Activated CD4-positive, alpha-beta T cell treated with anti-CD3 and anti-CD28 coated beads, Interleukin-2, amount 50 U/mL, for 1 hour (primary cell): ENCODE results near the gene POLE.

ENCODE experiments used
- DNase-seq: peaks from one replicate; pipeline ENCODE4 v3.0.0-alpha.2; 2020

Gene POLE

DNA sequence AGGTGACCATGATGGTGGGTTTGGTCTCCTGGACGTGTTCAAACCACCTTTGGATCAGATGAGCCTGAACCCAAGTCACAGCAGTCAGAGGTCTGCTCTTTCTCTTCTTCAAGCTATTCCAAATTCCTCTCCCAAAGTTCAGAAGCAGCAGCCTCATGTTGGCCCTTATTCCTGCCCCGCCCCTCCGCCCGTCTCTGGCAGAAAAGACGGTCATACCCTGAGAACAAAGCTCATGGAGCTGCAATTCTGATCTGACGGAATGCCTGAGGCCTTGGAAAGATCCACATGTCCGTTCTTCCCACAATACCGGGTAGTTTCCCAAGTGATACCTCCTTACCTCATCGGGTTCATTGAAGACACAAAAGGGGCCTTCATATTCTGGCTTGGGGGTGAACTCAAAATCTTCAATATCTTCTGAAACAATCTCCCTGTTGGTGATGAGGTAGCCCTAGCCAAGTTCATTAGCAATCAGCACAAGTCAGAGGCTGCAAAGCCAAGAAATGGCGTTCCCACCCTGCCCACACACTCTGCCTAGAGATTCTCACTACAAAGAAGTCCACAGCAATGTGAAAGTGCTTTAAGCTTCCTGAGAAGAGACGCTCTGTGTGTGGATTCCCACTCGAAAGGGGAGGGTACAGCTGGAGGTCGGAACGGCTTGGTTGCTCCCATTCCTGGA is 11.2 kb downstream of the POLE start:
- DNase-seq: no peak

DNA sequence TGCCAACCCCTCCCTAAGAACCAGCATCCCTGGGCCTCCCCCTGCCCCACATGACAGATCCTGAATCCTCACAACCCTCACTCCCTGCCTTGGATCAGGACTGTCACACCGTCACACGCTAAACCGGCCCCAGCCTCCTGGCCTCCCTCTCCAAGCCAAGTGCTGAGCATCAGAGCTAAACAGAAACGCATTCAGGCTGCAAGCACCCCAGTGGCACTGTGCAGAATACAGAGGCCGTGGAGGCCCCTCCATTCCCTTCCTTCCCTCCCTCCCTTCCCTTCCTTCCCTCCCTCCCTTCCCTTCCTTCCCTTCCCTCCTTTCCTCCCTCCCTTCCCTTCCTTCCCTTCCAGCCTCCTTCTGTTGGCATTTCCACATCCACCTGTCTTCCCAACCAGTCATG is 12.6 kb downstream of the POLE start:
- DNase-seq: no peak

DNA sequence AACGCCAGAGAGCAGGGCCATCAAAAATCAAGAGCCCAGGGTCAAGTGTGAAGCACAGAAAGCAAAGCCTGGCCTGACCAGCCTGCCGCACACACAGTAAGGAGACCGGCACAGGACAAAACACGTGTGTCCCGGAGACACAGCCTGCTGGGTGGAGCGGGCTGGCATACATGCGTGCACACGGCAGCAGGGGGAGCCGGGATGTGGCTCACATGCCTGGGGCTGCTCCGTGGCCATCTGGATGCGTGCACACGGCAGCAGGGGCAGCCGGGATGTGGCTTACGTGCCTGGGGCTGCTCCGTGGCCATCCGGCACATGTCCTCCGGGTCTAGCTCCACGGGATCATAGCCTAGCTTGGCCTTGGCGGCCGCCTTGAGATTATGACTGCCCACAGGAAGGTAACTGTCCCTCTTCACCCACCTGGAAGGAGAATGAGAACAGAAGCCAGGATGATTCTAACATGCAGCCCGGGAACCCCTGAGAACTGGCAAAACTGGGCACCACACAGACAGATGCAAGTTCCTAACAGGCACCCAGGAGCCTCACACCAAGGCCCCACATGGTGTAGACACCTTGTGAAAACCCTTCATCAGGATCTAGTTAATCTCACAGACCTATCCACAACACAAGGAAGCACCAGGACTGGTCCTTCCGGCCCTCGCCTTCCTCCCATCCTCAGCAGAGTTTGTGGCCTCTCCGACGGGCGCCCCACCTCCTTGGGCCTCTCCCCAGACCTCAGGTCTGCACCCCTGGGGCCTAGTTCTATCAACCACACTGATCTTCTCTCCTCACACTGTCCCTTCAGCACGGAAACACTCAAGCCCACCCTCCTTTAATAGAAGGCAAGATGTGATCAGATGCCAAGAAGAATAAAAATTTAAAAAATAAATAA is 13.6 kb downstream of the POLE start:
- no peak for DNase-seq

DNA sequence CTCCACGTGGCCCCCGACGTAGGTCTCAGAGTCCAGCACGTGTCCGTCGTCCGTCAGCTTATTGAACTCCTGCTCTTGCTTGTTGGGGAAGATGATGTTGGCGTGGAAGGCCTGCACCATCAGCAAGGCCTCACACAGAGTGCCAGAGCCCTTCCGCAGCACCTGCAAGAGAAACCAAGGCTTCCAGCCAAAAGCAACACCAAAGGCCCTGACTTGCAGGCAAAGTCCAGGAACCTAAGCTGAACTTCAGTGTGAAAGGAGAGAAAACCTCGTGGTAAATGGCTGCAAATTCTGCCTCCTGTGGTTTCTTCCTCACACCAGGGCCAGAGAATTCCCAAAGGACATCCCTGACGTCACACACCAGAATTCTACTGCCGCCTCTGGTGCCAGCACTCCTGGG is 14.5 kb downstream of the POLE start:
- DNase-seq: no peak

DNA sequence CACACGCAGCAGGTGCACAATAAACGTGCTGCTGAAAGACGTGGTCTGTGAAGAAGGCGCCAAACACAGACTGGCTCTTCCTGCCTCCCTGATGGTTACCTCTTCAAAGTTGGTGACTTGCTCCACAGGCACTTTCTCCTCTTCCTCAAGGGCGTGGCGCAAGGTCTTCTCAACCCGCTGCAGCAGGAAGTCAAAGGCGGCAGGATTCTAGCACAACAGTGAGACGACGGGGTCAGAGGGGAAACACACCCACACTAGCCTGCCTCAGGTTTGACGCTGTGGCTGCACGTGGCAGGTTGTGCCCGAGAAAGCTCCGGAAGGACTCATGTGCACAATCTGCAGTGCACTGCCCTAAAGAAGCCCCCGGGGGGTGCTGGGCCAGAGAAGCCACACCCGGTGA is 15.0 kb downstream of the POLE start:
- no peak for DNase-seq

DNA sequence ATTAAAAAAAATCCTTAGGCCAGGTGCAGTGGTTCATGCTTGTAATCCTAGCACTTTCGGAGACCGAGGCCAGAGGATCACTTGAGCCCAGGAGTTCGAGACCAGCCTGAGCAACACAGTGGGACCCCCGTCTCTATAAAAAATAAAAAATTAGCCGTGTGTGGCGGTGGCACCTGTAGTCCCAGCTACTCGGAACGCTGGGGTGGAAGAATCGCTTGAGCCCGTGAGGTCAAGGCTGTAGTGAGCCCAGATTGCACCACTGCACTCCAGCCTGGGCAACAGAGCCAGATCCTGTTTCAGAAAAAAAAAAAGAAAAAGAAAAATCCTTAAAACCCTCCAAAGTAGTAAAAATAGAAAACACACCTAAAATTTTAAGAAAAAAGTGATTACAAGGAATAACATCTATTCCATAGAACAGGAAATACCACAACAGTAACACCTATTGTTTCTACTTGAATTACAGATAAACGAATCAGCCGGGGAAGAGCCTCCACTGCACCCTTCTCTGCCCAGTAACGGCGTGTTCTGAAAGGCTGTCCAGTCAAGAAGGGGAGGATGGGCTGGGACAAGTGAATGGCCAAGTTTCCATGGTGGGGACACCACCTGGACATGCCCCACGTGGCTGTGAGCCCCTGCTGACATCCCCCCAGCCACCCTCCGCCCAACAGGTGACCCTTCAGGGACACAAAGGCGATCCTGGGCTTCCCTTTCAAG is 17.8 kb downstream of the POLE start:
- DNase-seq: no peak

DNA sequence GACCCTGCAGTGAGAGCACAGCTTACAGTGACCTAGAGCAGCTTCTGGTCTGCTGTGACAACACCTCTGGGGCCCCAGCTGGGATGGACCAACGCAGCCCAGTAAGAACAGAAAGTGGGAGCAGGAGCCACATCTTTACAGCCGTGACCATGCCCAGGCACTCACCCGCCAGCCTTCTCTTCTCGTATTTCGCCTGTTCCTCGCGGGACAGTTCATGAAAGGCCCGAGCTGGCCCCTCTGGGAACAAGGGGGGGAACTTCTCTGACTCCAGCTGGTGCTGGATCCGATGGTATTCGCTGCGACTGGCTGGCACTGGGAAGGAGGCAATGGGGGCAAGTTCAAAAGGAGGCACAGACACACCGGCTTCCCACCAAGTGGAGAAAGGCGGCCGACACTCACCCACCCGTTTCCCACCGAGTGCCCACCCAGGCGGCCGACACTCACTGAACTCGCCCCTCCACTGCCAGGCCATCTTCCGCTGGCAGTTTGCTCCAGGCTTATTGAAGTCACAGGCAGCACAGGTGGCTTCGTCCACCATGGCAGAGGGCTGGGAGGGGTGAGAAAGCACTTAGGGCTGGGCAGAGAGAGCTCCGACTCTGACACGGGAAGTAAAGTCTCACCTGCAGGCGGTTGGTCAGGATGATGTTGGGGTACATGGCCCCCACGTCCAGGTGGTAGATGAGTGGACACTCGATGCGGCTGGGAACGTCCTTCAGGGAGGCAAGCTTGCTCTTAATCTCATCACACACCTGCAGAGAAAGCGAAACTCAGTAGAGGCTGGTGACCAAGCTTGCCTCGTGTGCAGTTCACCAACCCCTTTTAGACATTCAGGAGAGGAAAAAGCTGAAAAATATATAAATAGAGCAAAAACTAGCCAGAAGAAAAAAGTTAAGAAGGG is 18.7 kb downstream of the POLE start:
- no peak for DNase-seq

DNA sequence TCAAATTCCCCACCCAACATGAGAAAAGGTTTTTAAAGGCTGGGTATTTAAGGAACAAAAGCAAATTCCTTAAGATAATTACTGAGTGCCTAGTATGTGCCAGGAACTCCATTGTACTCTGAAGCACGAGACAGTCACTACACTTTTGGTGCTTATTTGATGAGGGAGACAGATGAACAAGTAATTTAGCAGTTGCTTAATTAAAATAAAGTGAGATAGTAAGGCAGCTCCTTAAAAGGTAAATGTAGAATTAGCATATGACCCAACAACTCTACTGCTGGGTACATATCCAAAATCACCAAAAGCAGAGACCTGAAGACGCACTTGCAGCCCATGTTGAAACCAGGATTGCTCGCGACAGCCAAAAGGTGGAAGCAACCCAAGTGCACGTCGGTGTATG is 21.3 kb downstream of the POLE start:
- DNase-seq: no peak

DNA sequence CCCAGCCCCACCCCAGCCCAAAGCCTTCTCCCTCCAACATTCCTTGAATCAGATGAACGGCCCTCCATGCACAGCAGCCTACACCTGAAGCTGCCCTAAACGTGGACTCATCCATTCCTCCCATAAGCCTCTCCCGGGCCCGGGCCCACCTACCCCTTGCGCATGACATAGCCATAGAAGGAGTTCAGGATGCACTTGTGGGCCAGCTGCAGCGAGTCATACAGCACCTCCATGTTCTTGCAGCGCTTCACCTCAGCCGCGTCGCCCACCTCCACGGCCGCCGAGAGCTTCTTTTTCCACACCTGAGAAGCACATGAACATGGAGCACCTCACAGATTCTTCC is 22.0 kb downstream of the POLE start:
- DNase-seq: no peak

DNA sequence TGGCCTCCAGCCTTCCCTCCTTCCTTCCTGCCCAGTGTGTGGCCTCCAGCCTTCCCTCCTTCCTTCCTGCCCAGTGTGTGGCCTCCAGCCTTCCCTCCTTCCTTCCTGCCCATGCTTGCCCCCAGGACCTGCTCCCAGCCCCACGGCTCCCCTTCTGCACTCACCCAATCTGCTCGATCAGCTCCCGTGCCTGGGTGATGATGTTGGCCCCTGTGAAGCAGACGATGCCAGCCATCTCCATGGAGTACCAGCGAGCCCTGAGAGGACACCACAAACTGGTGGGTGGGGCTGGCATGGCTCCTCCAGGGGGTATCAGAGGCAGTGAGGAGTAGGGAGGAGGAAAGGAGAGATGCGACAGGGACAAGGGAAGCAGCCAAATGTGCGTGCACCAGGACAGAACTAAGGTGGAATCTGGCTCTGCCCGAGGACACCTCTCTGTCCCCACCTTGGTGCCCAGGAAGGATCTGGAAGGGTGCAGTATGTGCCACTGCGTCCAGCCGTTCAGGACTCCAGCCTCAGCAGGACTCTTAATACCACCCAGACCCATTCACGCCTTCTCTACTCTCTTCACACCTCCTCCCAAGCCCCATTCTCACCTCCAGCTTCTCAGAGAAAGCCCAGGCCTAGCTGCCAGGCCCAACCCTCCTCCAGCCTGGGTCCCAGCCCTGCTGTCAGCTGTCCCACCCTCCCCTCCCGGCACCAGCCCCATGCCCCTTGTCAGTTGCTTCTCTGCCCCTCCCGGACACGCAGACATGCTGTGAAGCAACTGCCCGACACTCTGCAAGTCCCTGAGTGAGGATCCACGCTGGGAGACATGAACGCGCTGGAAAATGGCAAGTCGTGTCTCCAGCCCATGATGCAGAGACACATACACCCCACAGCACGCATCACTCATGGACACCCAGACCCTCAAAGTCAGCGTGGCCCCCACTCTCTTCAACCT is 22.7 kb downstream of the POLE start:
- DNase-seq: no peak

DNA sequence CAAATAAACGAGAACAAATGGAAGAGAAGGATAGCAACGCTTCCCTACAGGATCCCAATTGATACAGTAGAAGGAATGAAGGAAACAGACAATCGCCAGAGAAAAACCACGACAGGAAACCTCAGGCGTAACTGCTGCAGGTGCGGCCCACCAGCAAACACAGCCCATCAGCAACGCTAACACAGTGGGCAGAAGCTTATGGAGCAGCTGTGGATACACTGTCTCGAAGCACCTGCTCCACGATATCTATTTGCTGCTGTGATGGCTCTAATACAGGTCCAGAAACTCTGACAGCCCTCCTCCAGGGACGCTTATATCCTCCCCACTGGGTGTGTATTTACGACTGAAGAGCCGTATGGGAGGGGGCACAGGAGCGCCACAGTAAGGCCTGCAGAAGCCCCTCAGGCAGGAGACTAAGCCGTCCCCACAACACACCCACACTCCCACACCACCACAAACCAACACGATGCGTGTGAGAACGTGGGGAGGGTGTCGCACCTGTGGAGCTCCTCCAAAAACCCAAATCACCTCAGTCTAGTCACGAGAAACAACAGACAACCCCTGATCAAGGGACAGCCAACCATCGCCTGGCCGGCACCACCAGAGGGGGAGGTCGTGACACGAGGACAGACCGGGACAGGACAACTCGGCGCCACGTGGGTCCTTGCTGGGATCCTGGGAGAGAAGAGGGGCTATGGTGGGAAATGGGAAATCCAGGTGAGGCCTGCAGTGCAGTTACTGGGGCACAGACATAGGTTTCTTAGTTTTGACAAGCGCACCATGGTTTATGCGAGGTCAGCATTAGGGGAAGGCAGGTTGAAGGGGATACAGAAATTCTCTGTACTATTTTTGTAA is 24.0 kb downstream of the POLE start:
- no peak for DNase-seq

DNA sequence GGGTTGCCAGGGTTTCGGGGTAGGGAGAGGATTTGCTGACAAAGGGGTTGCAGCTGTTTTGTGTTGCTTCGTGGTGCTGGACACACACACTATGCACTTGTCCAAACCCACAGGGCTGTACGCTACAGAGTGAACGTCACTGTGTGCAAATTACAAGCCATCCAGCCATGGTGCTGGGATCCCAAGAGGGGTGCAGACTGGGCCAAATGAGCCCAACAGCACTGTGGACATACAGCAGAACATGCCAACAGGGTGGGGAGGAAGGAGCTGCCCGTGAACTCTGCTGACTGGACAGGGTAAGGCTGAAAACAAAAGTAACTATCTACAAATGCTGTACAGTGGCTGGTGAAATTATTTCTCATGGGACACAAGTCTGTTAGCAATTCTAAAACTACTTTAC is 25.2 kb downstream of the POLE start:
- DNase-seq: no peak

DNA sequence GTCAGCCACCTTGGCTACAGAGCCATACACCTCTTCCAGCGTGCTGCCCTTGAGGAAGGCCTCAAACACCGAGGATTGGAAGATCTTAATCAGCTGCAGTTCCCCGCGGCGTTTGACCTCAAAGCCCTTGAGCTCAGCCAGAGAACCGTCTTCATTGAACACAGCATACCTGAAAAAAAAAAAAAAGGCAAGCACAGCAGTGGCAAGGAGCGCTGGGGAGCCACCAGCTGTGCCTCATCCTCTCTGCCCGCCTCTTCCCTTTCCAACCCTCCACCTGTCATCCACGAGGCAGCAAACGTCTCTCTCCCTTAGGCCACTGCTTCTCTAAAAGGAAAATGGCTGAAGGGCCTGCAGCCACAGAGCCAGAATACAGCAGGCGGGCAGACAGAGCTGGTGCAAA is 26.1 kb downstream of the POLE start:
- no peak for DNase-seq

DNA sequence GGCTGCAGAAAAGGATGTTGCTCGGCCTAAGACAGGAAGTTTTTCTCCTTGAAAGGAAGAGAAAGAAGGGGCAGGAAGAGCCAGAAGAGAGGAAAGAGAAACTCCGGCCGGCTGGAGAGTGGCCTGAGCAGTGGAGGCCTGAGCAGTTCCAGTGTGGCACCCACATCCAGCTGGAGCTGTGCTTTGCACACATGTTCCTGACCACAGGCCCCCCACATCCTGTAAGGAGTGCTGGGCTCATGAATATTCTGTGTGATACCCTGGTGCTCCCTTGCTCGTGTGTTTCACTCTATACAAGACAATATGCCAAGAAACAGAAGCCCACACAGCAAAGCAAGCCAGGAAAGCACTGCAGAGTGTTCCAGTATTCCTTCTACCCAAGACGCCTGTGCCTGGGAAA is 27.1 kb downstream of the POLE start:
- DNase-seq: no peak

DNA sequence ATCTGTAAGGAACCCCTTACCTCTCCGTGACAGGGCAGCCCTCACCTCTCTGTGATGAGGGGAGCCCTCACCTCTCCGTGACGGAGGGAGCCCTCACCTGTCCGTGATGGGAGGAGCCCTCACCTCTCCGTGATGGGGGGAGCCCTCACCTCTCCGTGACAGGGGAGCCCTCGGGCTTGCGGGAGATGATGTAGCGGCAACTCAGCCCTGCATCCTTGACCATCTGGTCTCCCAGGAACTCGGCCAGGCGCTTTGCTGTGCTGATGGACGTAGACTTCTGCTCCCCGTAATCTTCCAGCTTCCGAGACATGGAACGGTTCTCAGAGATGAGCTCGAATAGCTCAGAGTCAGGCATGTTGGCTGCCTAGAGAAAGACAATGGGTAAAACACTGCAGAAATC is 28.0 kb downstream of the POLE start:
- no peak for DNase-seq

DNA sequence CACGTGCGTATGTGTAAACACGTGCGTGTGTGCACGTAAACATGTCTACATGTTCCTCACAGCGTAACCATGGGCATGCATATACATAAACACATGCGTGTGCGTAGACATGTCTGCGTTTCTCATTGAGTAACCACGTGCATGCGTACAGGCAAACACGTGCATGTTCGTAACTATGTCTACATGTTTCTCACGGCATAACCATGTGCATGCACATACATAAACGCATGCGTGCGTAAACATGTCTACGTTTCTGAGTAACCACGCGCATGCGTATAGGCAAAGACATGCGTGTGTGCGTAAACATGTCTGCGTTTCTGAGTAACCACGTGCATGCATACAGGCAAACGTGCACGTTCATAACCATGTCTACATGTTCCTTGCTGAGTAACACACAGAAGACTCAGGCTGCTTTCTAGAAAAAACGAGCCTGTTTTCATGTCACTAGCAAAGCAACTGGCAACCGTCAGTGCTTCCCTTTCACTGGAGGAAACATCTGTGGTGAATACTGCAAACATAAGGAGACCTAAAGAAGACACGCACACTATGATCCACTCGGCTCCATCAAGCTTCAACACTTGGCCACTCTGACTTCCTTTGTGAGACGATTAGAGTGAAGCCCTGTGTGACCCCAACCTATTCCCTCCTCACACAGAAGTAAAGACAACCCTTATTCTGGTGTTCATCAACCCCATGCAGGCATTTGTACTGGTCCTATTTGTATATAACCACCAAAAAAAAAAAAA is 28.8 kb downstream of the POLE start:
- DNase-seq: no peak

DNA sequence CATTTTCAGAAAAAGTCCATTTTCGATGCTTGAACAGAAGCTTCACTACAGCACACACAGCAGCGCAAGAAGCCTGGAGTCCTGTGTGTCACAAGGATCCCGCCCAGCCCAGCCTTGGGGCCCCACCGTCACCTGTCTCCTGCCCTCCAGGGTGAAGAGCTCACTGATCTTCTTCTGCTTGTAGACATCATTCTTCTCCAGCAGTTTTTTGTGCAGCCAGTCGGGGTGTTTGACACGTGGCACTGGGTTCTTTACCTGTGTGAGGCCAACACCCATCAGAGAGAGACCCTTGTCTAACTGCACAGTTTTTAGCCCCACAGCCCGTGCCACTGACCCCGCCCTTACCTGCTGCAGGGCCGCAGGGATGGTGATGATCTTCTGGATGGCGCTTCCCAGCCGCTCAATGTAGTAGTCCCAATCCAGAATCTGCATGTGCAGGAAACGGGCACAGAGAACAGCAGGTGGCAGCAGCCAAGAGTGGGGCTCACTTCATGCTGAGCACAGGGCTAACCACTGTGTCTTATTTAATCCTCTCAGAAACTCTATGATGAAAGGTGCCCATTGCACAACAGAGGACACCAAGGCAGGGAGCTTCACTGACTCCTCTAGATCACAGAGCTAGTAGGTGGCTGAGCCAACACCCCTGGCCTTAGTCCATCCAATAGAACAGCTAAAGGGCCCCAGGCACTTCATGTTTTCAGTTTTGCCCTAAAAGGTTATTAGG is 30.0 kb downstream of the POLE start:
- DNase-seq: no peak

DNA sequence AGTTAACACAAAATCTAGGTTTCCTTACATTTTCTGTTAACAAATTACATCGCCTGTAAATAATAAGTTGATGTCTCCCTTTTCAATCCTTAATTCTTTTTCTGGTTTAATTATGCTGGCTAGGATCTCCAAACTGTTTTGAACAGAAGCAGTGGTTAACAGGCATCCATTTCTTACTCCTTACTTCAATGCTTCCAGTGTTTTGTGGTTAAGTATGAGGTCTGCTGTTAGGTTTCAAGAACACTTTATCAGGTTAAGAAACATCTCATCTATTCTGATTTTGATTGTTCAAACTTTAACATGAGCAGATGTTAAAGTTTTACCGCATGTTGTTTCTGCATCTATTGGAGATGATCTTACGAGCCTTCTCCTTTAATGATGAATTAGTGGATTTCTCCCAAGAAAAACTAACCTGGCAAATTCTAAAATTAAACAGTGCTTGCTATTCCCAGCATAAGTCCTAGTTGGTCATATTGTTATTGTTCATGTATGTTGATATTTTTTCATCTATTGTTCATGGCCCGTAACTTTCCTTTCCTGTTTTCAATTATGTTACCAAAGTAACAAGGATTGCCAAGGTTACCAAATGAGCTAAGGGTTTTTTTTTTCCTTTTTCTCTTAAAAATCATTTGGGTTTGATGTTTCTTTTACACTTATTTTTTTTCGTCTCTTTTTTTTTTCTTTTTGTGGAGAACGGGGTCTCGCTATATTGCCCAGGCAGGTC is 33.4 kb downstream of the POLE start:
- no peak for DNase-seq
